Fibroblast of lung (primary cell): ENCODE results near the gene SYT11. TPM values are rescaled to one million over a fixed set of nuclear protein-coding genes. Genes with fewer than 3 reads are reported as not detected.

Source experiments
- DNase-seq, 2 donors: peaks; one replicate each; pipeline versions ENCODE4 v3.0.0 to v3.0.0-alpha.2; 2010; ENCODE audit warnings: low read depth in 2 of 2
- H2AFZ ChIP-seq: 2 replicates; pipeline ENCODE4 v1.5.1; 2012; ENCODE audit warnings: low read length, control low read depth, inconsistent platforms
- H3K27ac ChIP-seq: 2 replicates; pipeline ENCODE4 v1.5.1; 2011; ENCODE audit warnings: low read length, control low read depth; ENCODE audit not compliant: insufficient read depth
- H3K27me3 ChIP-seq: 2 replicates; pipeline ENCODE4 v1.5.1; 2011; ENCODE audit warnings: mild to moderate bottlenecking, low read length; ENCODE audit not compliant: control insufficient read depth, insufficient read depth
- H3K36me3 ChIP-seq: 2 replicates; pipeline ENCODE4 v1.5.1; 2011; ENCODE audit warnings: low read length; ENCODE audit not compliant: control insufficient read depth, insufficient read depth
- H3K4me1 ChIP-seq: 2 replicates; pipeline ENCODE4 v1.5.1; 2011; ENCODE audit warnings: low read length; ENCODE audit not compliant: control insufficient read depth, insufficient read depth; ENCODE audit errors: extremely low read depth
- H3K4me2 ChIP-seq: 2 replicates; pipeline ENCODE4 v1.5.1; 2011; ENCODE audit warnings: low read length, control low read depth; ENCODE audit not compliant: insufficient read depth; ENCODE audit errors: extremely low read depth
- H3K4me3 ChIP-seq, 4 experiments: fragments of 200-600 bp in 1 of 4; sonication (generic) in 1 of 4; replicated peaks in 1 of 4; 2 replicates each; pipeline ENCODE4 v1.5.1; 2011 to 2016; ENCODE audit warnings: low read length in 4 of 4, low read depth in 3 of 4, mild to moderate bottlenecking in 3 of 4, control low read depth in 2 of 4, inconsistent platforms in 1 of 4, mixed read lengths in 1 of 4; ENCODE audit not compliant: insufficient read depth in 1 of 4; ENCODE audit errors: control extremely low read depth in 1 of 4
- H3K79me2 ChIP-seq: 2 replicates; pipeline ENCODE4 v1.5.1; 2012; ENCODE audit warnings: mild to moderate bottlenecking, low read length, inconsistent platforms; ENCODE audit not compliant: control insufficient read depth, insufficient read depth
- H3K9ac ChIP-seq: 2 replicates; pipeline ENCODE4 v1.5.1; 2011; ENCODE audit warnings: mild to moderate bottlenecking, low read length, control low read depth; ENCODE audit not compliant: insufficient read depth
- H3K9me3 ChIP-seq: 2 replicates; pipeline ENCODE4 v1.5.1; 2012; ENCODE audit warnings: low read depth, low read length; ENCODE audit not compliant: control insufficient read depth, insufficient read depth
- H4K20me1 ChIP-seq: 2 replicates; pipeline ENCODE4 v1.5.1; 2011; ENCODE audit warnings: low read length; ENCODE audit not compliant: control insufficient read depth, insufficient read depth; ENCODE audit errors: extremely low read depth
- EZH2 ChIP-seq: IDR thresholded peaks from 2 replicates; pipeline ENCODE4 v1.5.1; 2012; ENCODE audit warnings: low read length, control low read depth, mild to moderate bottlenecking; ENCODE audit errors: missing control alignments
- polyA plus RNA-seq, 2 donors: library from polyadenylated mRNA; depleted of rRNA in 1 of 2; stranded (reverse) in 1 of 2; unstranded in 1 of 2; fragments of >200 nt; gene quantifications; 2 replicates each; pipeline ENCODE4 v1.2.1, GENCODE V29; 2011 to 2012; ENCODE audit warnings: missing spikeins in 1 of 2
- total RNA-seq: library from RNA; depleted of rRNA; stranded (reverse); fragments of >200 nt; gene quantifications from 2 replicates; pipeline ENCODE4 v1.2.1, GENCODE V29; 2014
- TF ChIP-seq, protein P1 (sequence below), 2 donors: IDR thresholded peaks in 1 of 2; conservative IDR thresholded peaks in 1 of 2; 1 replicate in 1 of 2; 2 replicates in 1 of 2; pipeline ENCODE4 v1.5.1; 2011 to 2012; ENCODE audit warnings: low read length in 2 of 2, control low read depth in 1 of 2, inconsistent platforms in 1 of 2, low read depth in 1 of 2, mild to moderate bottlenecking in 1 of 2

The SYT11 gene
- total and polyA plus RNA-seq, 2 donors (not counting 1 experiment from before 2014, with no cell fraction given) = 36.8 to 71.3 TPM

DNA sequence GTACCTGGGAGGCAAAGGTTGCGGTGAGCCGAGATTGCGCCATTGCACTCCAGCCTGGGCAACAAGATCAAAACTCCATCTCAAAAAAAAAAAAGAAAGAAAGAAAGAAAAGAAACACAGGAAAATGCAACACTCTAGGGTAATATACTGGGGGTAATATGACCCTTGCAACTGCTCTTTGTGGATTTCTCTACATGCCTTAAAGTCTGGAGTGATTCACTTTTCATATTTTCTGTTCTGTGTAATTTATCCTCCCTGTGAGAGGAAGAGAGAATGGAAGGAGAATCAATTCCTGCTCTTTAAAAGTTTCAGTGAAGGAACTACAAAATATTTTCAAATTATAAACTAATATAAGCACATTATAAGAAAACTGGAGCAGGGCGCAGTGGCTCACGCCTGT lies 29.1 kb downstream of the SYT11 start:
- H3K27me3 ChIP-seq = no peaks in the 10 kb centered on the region
- H3K36me3 ChIP-seq = no peaks in the 10 kb centered on the region
- no peaks in the 10 kb centered on the region for H3K79me2 ChIP-seq
- peak in 1 of 2 donors; percentile 59 for DNase-seq
- H4K20me1 ChIP-seq = no peaks in the 10 kb centered on the region
- TF ChIP-seq EZH2 = no peak
- no peak overlapping the region for H3K4me2 ChIP-seq
- H3K4me3 ChIP-seq = no peak overlapping the region
- no peaks in the 10 kb centered on the region for H3K9me3 ChIP-seq
- H3K4me1 ChIP-seq = peaks cover 21% of the 10 kb centered on the region
- H3K9ac ChIP-seq = no peak overlapping the region
- no peak overlapping the region for H2AFZ ChIP-seq
- no peak overlapping the region for H3K27ac ChIP-seq

- no peaks in the 10 kb centered on the region for H4K20me1 ChIP-seq
- no peaks in the 10 kb centered on the region for H3K27me3 ChIP-seq
- H3K79me2 ChIP-seq = no peaks in the 10 kb centered on the region
- H3K4me3 ChIP-seq = no peak overlapping the region
- no peaks in the 10 kb centered on the region for H3K36me3 ChIP-seq
- peak in 1 of 2 donors; percentile 59 for DNase-seq
- no peak overlapping the region for H3K4me2 ChIP-seq
- TF ChIP-seq, protein P1, sequence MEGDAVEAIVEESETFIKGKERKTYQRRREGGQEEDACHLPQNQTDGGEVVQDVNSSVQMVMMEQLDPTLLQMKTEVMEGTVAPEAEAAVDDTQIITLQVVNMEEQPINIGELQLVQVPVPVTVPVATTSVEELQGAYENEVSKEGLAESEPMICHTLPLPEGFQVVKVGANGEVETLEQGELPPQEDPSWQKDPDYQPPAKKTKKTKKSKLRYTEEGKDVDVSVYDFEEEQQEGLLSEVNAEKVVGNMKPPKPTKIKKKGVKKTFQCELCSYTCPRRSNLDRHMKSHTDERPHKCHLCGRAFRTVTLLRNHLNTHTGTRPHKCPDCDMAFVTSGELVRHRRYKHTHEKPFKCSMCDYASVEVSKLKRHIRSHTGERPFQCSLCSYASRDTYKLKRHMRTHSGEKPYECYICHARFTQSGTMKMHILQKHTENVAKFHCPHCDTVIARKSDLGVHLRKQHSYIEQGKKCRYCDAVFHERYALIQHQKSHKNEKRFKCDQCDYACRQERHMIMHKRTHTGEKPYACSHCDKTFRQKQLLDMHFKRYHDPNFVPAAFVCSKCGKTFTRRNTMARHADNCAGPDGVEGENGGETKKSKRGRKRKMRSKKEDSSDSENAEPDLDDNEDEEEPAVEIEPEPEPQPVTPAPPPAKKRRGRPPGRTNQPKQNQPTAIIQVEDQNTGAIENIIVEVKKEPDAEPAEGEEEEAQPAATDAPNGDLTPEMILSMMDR (conservative IDR thresholded peaks at IDR 0.05 in 1 of 2, IDR thresholded peaks at IDR 0.05 in 1 of 2; ENCODE audit: low read depth in 1 of 2, low read length in 2 of 2) = no peak
- TF ChIP-seq EZH2 = no peak
- no peak overlapping the region for H3K27ac ChIP-seq
- H3K9me3 ChIP-seq = no peaks in the 10 kb centered on the region
- peaks cover 19% of the 10 kb centered on the region for H3K4me1 ChIP-seq
- H3K9ac ChIP-seq = no peak overlapping the region
- H2AFZ ChIP-seq = no peak overlapping the region
These were observed 30.2 kb downstream of the SYT11 start for GRCh38 chr1:155889566-155889965.

- Histone ChIP-seq H3K27ac (no peak overlapping the region), H3K4me2 (no peak overlapping the region), H3K27me3 (no peaks in the 10 kb centered on the region), H4K20me1 (no peaks in the 10 kb centered on the region), H2AFZ (no peak overlapping the region), H3K9me3 (no peaks in the 10 kb centered on the region), H3K79me2 (no peaks in the 10 kb centered on the region), H3K36me3 (no peaks in the 10 kb centered on the region), H3K9ac (no peak overlapping the region), H3K4me1 (peaks cover 19% of the 10 kb centered on the region), H3K4me3 (no peak overlapping the region)
- no peak for TF ChIP-seq EZH2
- TF ChIP-seq, protein P1 (conservative IDR thresholded peaks at IDR 0.05 in 1 of 2, IDR thresholded peaks at IDR 0.05 in 1 of 2; ENCODE audit: low read depth in 1 of 2, low read length in 2 of 2) = no peak
- no peak for DNase-seq
These were observed 30.9 kb downstream of the SYT11 start for GRCh38 chr1:155890251-155890650.
